GM20000 (cell line): ENCODE data around the gene SMS.

Experiments used
- DNase-seq: peaks from one replicate; pipeline ENCODE4 v3.0.0; 2012; ENCODE audit warnings: low spot score
- CTCF ChIP-seq: IDR thresholded peaks from 2 replicates; pipeline ENCODE4 v1.5.1; 2012; ENCODE audit warnings: mild to moderate bottlenecking, control low read depth; ENCODE audit errors: extremely low read depth, missing control alignments

Gene SMS

GRCh38 chrX:21982311-21982710 lies 41.8 kb downstream of the SMS start:
- no peak for DNase-seq
- no peak for TF ChIP-seq CTCF

GRCh38 chrX:21985332-21985777 lies 44.8 kb downstream of the SMS start:
- DNase-seq, result peak; percentile 34
- peak; percentile 56 for TF ChIP-seq CTCF

GRCh38 chrX:21986596-21986995 lies 46.1 kb downstream of the SMS start:
- TF ChIP-seq CTCF, result no peak
- no peak for DNase-seq

GRCh38 chrX:21989384-21989783 lies 48.9 kb downstream of the SMS start:
- peak; percentile 5 for DNase-seq
- TF ChIP-seq CTCF, result no peak

- no peak for TF ChIP-seq CTCF
- DNase-seq, result no peak
Observed at GRCh38 chrX:21990832-21991231, 50.3 kb downstream of the SMS start.

GRCh38 chrX:21991504-21991903 lies 51.0 kb downstream of the SMS start:
- TF ChIP-seq CTCF, result no peak
- DNase-seq, result no peak

- peak; percentile 23 for DNase-seq
- no peak for TF ChIP-seq CTCF
Observed at GRCh38 chrX:21993265-21993664, 52.8 kb downstream of the SMS start.
